Astrocyte (in vitro differentiated cells and primary cell): ENCODE measurements around the gene MTUS2.

Experiments
- EZH2 ChIP-seq: IDR thresholded peaks from 2 replicates; pipeline ENCODE4 v1.6.1; 2012; ENCODE audit warnings: mild to moderate bottlenecking, low read length, inconsistent platforms; ENCODE audit not compliant: insufficient read depth
- TF ChIP-seq, protein P1 (sequence below): IDR thresholded peaks from 2 replicates; pipeline ENCODE4 v1.5.1; 2011; ENCODE audit warnings: low read depth, mild to moderate bottlenecking, inconsistent platforms, low read length, moderate library complexity; ENCODE audit not compliant: insufficient read depth

DNA sequence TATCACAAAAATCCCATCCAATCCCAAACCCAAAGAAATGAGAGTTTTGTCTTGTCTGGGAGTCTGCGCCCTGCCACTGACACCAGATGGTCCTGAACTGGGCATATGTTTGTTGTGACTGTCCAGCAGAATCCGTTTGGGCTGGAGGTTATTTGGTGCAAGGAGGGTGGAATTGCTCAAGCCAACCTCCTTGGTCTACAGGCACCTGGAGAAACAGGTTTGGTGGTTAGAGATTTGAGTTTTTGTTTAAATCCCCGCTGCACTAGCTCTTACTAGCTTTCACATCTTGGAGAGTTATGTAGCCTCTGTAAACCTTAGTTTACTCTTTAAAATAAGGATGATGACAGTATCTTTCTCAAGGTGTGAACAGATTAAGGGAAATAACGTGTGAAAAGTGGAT is 673.7 kb downstream of the MTUS2 start:
- TF ChIP-seq, protein P1, sequence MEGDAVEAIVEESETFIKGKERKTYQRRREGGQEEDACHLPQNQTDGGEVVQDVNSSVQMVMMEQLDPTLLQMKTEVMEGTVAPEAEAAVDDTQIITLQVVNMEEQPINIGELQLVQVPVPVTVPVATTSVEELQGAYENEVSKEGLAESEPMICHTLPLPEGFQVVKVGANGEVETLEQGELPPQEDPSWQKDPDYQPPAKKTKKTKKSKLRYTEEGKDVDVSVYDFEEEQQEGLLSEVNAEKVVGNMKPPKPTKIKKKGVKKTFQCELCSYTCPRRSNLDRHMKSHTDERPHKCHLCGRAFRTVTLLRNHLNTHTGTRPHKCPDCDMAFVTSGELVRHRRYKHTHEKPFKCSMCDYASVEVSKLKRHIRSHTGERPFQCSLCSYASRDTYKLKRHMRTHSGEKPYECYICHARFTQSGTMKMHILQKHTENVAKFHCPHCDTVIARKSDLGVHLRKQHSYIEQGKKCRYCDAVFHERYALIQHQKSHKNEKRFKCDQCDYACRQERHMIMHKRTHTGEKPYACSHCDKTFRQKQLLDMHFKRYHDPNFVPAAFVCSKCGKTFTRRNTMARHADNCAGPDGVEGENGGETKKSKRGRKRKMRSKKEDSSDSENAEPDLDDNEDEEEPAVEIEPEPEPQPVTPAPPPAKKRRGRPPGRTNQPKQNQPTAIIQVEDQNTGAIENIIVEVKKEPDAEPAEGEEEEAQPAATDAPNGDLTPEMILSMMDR = no peak
- no peak for TF ChIP-seq EZH2
